LHCN-M2 (cell line): Measurements from ENCODE around the gene TRIO. TPM values are rescaled to one million over a fixed set of nuclear protein-coding genes. Genes with fewer than 3 reads are reported as not detected.

Source experiments
- DNase-seq: peaks from one replicate; pipeline ENCODE4 v3.0.0-alpha.2; 2012; ENCODE audit warnings: low read depth
- total RNA-seq: library from RNA; depleted of rRNA; stranded (reverse); fragments of >200 nt; gene quantifications from 2 replicates; pipeline ENCODE4 v1.2.3, GENCODE V29; 2014

TRIO gene
- total RNA-seq, 1 experiment from 2014 or later: 168 TPM

GRCh38 chr5:14225173-14225834 is 82.2 kb downstream of the TRIO start:
- DNase-seq: no peak

- no peak for DNase-seq
These were observed 83.0 kb downstream of the TRIO start for GRCh38 chr5:14226149-14226548.

- no peak for DNase-seq
These were observed 83.4 kb downstream of the TRIO start for GRCh38 chr5:14226554-14226953.

- no peak for DNase-seq
These were observed 83.8 kb downstream of the TRIO start for GRCh38 chr5:14226992-14227391.

- no peak for DNase-seq
These were observed 84.4 kb downstream of the TRIO start for GRCh38 chr5:14227513-14227912.

- DNase-seq: no peak
These were observed 85.1 kb downstream of the TRIO start for GRCh38 chr5:14228219-14228618.

- no peak for DNase-seq
These were observed 86.0 kb downstream of the TRIO start for GRCh38 chr5:14229181-14229580.

GRCh38 chr5:14229734-14230133 is 86.6 kb downstream of the TRIO start:
- DNase-seq: peak; percentile 42

- DNase-seq: no peak
These were observed 88.0 kb downstream of the TRIO start for GRCh38 chr5:14231156-14231555.

- no peak for DNase-seq
These were observed 88.7 kb downstream of the TRIO start for GRCh38 chr5:14231890-14232289.

GRCh38 chr5:14234204-14234603 is 91.1 kb downstream of the TRIO start:
- DNase-seq: no peak

- no peak for DNase-seq
These were observed 92.7 kb downstream of the TRIO start for GRCh38 chr5:14235872-14236271.

- no peak for DNase-seq
These were observed 93.6 kb downstream of the TRIO start for GRCh38 chr5:14236757-14237156.

- DNase-seq: peak; percentile 45
These were observed 94.4 kb downstream of the TRIO start for GRCh38 chr5:14237317-14238086.

- DNase-seq: no peak
These were observed 95.1 kb downstream of the TRIO start for GRCh38 chr5:14238272-14238671.

GRCh38 chr5:14239404-14239803 is 96.3 kb downstream of the TRIO start:
- DNase-seq: no peak

- DNase-seq: no peak
These were observed 96.8 kb downstream of the TRIO start for GRCh38 chr5:14239951-14240350.

GRCh38 chr5:14240359-14240758 is 97.2 kb downstream of the TRIO start:
- peak; percentile 81 for DNase-seq

- no peak for DNase-seq
These were observed 98.0 kb downstream of the TRIO start for GRCh38 chr5:14241141-14241540.

- no peak for DNase-seq
These were observed 99.3 kb downstream of the TRIO start for GRCh38 chr5:14242447-14242846.

- no peak for DNase-seq
These were observed 99.8 kb downstream of the TRIO start for GRCh38 chr5:14242871-14243383.

GRCh38 chr5:14243766-14244165 is 100.6 kb downstream of the TRIO start:
- DNase-seq: no peak

GRCh38 chr5:14244721-14245120 is 101.6 kb downstream of the TRIO start:
- no peak for DNase-seq
